Lower leg skin (tissue), 3 donors: Measurements from ENCODE around the gene OXTR.

ENCODE experiments used
- POLR2A ChIP-seq, 2 donors: fragments of 450-650 bp; IDR thresholded peaks; one replicate each; pipeline ENCODE4 v1.6.1; 2016 to 2017; ENCODE audit warnings: antibody characterized with exemption in 2 of 2, mild to moderate bottlenecking in 1 of 2, moderate library complexity in 1 of 2
- TF ChIP-seq, protein P1 (sequence below), 3 donors: fragments of 450-650 bp; IDR thresholded peaks; one replicate each; pipeline ENCODE4 v1.5.1; 2016; ENCODE audit warnings: antibody characterized with exemption in 3 of 3, mild to moderate bottlenecking in 3 of 3, moderate library complexity in 2 of 3

DNA sequence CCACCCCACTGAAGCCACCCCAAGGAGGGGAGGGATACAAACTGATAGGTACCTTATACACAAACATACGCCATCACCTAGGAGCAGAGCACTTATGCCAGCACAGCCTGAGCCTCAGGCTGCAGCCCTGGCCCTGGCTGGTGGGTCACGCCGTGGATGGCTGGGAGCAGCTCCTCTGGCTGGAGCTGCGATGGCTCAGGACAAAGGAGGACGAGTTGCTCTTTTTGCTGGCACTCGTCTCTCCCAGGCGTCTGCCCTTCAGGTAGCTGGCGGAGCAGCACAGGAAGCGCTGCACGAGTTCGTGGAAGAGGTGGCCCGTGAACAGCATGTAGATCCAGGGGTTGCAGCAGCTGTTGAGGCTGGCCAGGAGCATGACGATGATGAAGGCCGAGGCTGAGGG is 16.6 kb downstream of the OXTR start:
- TF ChIP-seq, protein P1, sequence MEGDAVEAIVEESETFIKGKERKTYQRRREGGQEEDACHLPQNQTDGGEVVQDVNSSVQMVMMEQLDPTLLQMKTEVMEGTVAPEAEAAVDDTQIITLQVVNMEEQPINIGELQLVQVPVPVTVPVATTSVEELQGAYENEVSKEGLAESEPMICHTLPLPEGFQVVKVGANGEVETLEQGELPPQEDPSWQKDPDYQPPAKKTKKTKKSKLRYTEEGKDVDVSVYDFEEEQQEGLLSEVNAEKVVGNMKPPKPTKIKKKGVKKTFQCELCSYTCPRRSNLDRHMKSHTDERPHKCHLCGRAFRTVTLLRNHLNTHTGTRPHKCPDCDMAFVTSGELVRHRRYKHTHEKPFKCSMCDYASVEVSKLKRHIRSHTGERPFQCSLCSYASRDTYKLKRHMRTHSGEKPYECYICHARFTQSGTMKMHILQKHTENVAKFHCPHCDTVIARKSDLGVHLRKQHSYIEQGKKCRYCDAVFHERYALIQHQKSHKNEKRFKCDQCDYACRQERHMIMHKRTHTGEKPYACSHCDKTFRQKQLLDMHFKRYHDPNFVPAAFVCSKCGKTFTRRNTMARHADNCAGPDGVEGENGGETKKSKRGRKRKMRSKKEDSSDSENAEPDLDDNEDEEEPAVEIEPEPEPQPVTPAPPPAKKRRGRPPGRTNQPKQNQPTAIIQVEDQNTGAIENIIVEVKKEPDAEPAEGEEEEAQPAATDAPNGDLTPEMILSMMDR (IDR thresholded peaks at IDR 0.05), result no peak
- no peak for TF ChIP-seq POLR2A (IDR thresholded peaks at IDR 0.05)
